ENCODE measurements around the gene TH.
A peak's percentile ranks its signal among the peaks of the same experiment; 100 is the strongest.

Gene TH

GRCh38 chr11:2208691-2209369, 37.2 kb upstream of the TH start:
- no peak for DNase-seq

- no peak for DNase-seq
These were observed 36.4 kb upstream of the TH start for GRCh38 chr11:2207773-2208621.

DNA sequence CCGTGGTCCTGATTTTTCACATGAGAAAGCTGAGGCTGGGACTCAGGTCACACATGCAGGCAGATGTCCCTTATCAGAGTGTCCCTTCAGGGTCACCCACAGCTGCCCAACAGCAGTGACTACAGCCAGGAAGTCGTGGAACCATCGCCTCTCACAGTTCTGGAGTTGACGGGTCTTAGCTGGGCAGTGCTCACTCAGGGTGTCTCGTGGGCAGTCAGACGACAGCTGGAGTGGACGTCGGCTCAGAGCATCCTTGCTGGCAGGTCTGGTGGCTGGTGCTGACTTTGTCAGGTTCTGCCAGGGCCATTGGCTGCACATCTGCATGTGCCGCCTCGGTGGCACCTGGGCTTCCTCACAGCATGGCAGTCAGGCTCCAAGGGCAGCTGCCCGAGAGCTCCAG, 35.6 kb upstream of the TH start:
- no peak for DNase-seq

- DNase-seq = no peak
These were observed 34.5 kb upstream of the TH start for GRCh38 chr11:2205981-2206690.

DNA sequence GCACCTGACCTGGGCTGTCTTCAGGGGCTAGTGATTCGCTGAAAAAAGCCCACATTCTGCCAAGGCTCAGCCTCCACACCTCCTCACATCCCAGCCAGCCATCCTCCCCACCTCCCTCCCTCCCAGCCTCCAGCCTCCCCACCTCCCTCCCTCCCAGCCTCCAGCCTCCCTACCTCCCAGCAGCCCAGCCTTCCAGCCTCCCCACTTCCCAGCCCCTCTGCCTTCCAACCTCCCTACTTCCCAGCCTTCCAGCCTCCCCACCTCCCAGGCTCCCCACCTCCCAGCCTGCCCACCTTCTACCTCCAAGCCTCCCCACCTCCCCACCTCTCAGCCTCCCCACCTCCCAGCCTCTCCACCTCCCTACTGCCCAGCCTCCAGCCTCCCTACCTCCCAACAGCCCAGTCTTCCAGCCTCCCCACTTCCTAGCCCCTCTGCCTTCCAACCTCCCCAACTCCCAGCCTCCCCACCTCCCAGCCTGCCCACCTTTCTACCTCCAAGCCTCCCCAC, 33.7 kb upstream of the TH start:
- no peak for DNase-seq

DNA sequence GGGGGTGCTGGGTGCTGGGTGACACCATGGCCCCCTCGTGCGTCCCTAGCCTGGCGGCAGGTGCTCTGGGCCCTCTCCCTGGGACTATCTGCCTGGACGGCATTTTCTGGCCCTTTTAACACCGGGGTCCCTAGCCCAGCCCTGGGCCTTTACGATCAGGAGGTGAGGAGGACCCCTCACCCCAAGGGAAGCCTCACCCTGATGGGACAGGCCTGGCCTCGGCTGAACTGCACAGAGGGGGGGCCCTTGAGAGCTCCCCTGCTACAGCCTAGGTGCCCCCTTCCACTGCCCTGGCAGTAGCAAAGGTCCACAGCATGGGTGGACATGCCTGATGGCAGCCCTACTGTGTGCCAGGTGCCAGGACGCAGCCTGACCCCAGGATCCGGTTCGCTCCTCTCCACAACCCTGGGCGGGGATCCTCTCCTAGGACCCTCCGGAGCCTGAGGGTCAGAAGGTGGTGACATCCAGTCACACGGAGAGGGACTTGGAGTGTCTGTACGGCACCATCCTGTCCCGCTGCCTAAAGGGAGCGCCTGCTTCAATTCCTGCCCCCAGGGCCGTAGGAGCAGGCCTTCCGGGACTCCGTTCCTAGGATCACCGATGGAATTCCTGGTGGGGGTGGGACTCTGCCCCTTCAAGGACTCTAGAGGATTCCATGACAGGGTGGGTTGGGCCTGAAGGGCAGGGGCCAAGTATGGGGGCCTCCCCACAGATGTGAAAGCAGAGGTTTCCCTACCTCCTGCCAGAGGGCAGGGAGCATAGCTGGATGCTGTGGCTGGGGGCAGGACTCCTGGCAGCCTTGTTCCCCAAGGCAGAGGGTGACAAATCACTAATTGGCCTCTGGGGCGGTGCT, 33.0 kb upstream of the TH start:
- DNase-seq = no peak

GRCh38 chr11:2203440-2204259, 32.0 kb upstream of the TH start:
- DNase-seq = no peak

GRCh38 chr11:2202900-2203439, 31.4 kb upstream of the TH start:
- DNase-seq = no peak

DNA sequence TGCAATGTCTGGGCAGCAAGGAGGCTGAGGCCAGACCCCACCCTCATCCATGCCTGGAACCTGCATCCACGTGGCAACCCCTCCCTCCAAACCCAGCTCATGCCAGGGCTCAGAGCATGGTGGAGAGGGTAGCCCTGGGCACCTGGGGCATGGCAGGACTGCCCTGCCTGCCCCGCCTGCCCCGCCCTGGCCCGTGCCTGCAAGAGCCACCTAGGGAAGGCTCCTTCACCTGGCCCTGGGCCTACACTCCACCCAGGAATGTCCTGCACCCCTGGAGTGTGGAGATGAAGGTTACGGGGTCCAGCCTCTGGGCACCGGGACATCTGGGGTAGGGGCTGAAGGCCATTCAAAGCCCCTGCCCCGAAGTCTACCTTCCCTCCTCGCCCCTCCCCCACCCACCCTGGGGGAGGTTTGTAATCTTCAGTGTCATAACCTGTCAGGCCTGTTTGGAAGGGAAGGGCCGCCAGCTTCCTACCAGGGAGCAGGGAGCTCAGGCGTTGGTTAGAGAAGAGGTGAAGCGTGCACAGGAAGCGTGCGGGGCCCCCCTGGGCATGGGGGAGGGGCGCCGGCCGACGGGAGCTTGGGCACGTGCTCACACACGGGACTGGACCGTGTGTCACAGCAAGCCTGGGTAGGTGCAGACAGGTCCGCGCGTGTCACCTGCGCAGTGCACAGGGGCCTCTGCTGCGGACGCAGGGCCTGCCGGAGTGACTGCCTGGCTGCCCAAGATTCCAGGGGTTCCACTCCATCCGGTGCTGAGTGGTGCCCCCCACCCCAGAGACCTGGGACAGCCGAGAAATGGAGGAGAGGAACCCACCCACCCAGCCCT, 30.7 kb upstream of the TH start:
- no peak for DNase-seq

- no peak for DNase-seq
These were observed 29.9 kb upstream of the TH start for GRCh38 chr11:2201542-2201941.

DNA sequence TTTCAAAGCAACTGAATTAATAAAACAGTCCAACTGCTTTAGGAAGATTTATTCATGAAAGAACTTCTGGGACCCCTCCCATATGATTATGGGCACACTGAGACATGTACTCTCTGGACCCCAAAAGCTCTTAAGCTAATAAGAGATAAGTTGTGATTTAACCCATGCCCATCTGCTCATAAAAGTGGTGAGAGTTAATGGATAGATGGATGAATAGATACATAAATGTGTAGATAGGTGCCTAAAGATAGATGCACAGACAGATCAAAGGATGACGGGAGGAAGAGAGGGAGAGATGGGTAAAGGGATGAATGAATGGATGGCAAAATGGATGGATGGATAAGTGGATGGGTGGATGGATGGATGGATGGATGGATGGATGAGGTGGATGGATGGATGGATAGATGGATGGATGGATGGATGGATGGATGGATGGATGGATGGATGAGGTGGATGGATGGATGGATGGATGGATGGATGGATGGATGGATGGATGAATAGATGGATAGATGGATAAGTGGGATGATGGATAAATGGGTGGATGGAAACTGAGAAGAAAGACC, 29.4 kb upstream of the TH start:
- no peak for DNase-seq

- no peak for DNase-seq
These were observed 28.9 kb upstream of the TH start for GRCh38 chr11:2200536-2200935.

GRCh38 chr11:2199466-2200341, 28.1 kb upstream of the TH start:
- no peak for DNase-seq

DNA sequence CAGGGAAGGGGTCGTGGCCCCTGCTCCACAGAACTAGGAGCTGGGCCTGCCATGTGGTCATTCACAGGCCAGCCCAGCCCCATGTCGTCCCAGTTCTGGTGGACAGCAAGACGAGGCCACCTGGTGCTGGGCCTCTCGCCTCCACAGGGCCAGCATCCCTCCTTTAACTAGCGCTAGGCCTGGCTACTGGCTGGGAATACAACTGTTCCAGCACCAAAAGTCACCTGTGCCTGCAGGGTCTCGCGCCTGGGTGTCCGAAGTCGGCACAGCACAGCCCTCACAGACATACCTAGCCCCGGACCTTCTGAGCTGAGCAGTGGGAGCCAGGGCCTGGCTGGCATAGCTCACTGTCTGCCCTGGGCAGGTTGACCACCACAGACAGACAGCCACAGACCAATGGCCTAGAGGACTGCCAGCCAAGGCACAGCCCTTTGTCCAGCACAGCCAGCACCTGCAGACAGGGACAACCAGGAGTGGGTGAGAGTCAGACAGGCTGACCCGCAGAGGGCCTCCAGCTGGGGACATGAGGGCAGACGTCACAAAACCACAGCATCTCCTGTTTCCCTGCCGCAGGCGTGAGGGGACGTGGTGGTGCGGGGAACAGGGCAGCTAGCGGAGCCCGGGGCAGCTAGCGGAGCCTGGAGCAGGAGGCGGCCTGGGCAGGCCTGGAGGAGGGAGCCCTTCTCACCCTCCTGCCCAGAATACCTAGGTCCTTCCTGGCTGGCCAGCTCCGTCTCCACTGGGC, 27.2 kb upstream of the TH start:
- no peak for DNase-seq

DNA sequence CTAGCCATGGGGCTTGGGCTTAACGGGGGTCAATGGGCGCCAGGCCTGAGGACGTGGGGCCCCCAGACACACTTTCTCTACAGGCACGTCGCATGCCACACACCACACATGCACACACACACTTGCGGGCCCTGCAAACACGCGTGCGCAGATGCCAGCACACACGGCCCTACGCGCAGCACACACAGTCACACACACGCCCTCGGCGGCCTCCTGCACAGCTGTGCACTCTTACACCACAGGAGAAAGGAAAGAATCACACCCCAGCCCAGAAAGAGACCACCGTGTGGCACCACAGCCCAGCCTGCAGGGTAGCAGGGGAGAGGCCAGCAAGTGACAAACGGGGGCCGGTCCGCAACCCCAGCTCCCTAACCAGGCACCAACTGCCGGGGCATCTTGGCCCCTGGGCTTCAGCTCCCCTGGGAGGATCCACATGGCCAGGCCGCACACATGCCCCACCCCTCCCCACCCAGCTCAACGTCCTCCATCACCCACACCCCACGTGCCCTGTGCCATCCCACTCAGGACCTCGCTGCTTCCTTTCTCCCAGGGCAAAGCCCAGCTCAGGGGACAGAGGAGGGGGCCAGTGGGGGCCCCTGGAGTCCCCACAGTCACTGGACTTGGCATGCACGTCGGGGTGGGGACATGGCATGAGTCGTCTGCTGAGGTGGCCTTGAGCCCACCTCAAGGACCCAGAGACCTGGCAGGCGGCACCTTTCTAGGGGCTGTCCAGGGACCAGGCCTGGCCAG, 26.3 kb upstream of the TH start:
- DNase-seq = no peak

DNA sequence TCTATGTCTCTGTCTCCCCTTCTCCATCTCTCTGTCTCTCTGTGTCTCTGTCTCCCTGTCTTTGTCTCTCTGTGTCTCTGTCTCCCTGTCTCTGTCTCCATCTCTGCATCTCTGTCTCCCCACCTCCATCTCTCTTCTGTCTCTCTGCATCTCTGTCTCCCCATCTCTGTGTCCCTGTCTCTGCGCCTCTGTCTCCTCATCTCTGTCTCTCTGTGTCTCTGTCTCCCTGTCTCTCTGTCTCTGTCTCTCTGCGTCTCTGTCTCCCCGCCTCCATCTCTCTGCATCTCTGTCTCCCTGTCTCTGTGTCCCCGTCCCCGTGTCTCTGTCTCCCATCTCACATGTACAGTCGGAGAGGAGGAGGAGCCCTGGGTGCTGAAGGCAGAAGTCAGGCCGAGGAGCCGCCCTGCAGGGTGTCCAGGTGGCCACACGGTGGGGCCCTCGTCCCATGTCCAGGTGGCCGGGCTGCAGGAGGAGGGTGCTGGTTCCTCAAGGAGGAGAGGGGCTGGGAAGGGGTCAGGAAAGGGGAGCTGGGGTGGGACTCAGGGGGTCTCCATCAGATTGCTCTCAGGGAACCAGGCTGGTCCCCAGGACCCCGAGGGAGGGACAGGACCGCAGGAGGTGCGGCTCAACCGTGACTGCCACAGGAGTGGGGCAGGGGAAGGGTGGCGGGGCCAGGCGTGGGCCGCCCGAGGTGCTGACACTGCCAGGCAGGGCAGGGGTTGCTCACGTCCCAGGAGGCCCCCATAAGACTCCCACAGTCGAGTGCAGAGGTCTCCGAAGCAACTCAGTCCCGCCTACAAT, 25.6 kb upstream of the TH start:
- peak; percentile 31 for DNase-seq

- no peak for DNase-seq
These were observed 24.1 kb upstream of the TH start for GRCh38 chr11:2195756-2196088.
